ENCODE results near the gene IL4. TPM values are rescaled to one million over a fixed set of nuclear protein-coding genes. Genes with fewer than 3 reads are reported as not detected.

The IL4 gene
- polyA plus RNA-seq, 1 donor, result not detected

- H3K4me3 ChIP-seq (ENCODE audit: low read length), result no peak overlapping the region
- H3K27me3 ChIP-seq (ENCODE audit: control insufficient read depth, insufficient read depth, low read length), result no peaks in the 10 kb centered on the region
- WGBS (ENCODE audit: insufficient coverage, low lambda C conversion rate), result 70% methylated on average over 4 of the region's 16 CpGs
- peak; percentile 78 to 85 for DNase-seq
- H3K27ac ChIP-seq (ENCODE audit: low read length), result peak overlapping the region; percentile 3
- no peaks in the 10 kb centered on the region for H3K9me3 ChIP-seq (ENCODE audit: control insufficient read depth, low read depth, low read length)
- no peaks in the 10 kb centered on the region for H3K36me3 ChIP-seq (ENCODE audit: control insufficient read depth, insufficient read depth, low read length)
- H3K4me1 ChIP-seq (ENCODE audit: control insufficient read depth, insufficient read depth, low read length), result peaks cover 52% of the 10 kb centered on the region
These were observed 7.3 kb upstream of the IL4 start for GRCh38 chr5:132666310-132667123.

- Histone ChIP-seq H3K9me3 (ENCODE audit: control insufficient read depth, low read depth, low read length) (no peaks in the 10 kb centered on the region), H3K4me3 (ENCODE audit: low read length) (no peak overlapping the region), H3K27ac (ENCODE audit: low read length) (no peak overlapping the region), H3K27me3 (ENCODE audit: control insufficient read depth, insufficient read depth, low read length) (no peaks in the 10 kb centered on the region), H3K36me3 (ENCODE audit: control insufficient read depth, insufficient read depth, low read length) (no peaks in the 10 kb centered on the region), H3K4me1 (ENCODE audit: control insufficient read depth, insufficient read depth, low read length) (peaks cover 52% of the 10 kb centered on the region)
- no peak for DNase-seq
- WGBS (ENCODE audit: insufficient coverage, low lambda C conversion rate), result 100% methylated on average over 1 of the region's 10 CpGs
These were observed 6.5 kb upstream of the IL4 start for GRCh38 chr5:132667309-132667708.

GRCh38 chr5:132667761-132668705 is 5.8 kb upstream of the IL4 start:
- no peak for DNase-seq
- H3K27me3 ChIP-seq (ENCODE audit: control insufficient read depth, insufficient read depth, low read length), result no peaks in the 10 kb centered on the region
- no peak overlapping the region for H3K4me3 ChIP-seq (ENCODE audit: low read length)
- WGBS (ENCODE audit: insufficient coverage, low lambda C conversion rate), result no CpG with 5 or more reads among the region's 22 CpGs
- peaks cover 49% of the 10 kb centered on the region for H3K4me1 ChIP-seq (ENCODE audit: control insufficient read depth, insufficient read depth, low read length)
- H3K27ac ChIP-seq (ENCODE audit: low read length), result no peak overlapping the region
- H3K9me3 ChIP-seq (ENCODE audit: control insufficient read depth, low read depth, low read length), result no peaks in the 10 kb centered on the region
- no peaks in the 10 kb centered on the region for H3K36me3 ChIP-seq (ENCODE audit: control insufficient read depth, insufficient read depth, low read length)

- 100% methylated on average over 2 of the region's 14 CpGs for WGBS (ENCODE audit: insufficient coverage, low lambda C conversion rate)
- H3K4me1 ChIP-seq (ENCODE audit: control insufficient read depth, insufficient read depth, low read length), result peaks cover 46% of the 10 kb centered on the region
- H3K27ac ChIP-seq (ENCODE audit: low read length), result no peak overlapping the region
- no peaks in the 10 kb centered on the region for H3K27me3 ChIP-seq (ENCODE audit: control insufficient read depth, insufficient read depth, low read length)
- no peak overlapping the region for H3K4me3 ChIP-seq (ENCODE audit: low read length)
- no peaks in the 10 kb centered on the region for H3K9me3 ChIP-seq (ENCODE audit: control insufficient read depth, low read depth, low read length)
- no peaks in the 10 kb centered on the region for H3K36me3 ChIP-seq (ENCODE audit: control insufficient read depth, insufficient read depth, low read length)
- DNase-seq, result no peak
These were observed 4.9 kb upstream of the IL4 start for GRCh38 chr5:132668706-132669454.

- Histone ChIP-seq H3K27me3 (ENCODE audit: control insufficient read depth, insufficient read depth, low read length) (no peaks in the 10 kb centered on the region), H3K4me3 (ENCODE audit: low read length) (no peak overlapping the region), H3K9me3 (ENCODE audit: control insufficient read depth, low read depth, low read length) (no peaks in the 10 kb centered on the region), H3K27ac (ENCODE audit: low read length) (no peak overlapping the region), H3K4me1 (ENCODE audit: control insufficient read depth, insufficient read depth, low read length) (peaks cover 40% of the 10 kb centered on the region), H3K36me3 (ENCODE audit: control insufficient read depth, insufficient read depth, low read length) (no peaks in the 10 kb centered on the region)
- no peak for DNase-seq
- no CpG with 5 or more reads among the region's 7 CpGs for WGBS (ENCODE audit: insufficient coverage, low lambda C conversion rate)
These were observed 4.4 kb upstream of the IL4 start for GRCh38 chr5:132669455-132669820.

GRCh38 chr5:132669966-132670882 is 3.6 kb upstream of the IL4 start:
- WGBS (ENCODE audit: insufficient coverage, low lambda C conversion rate), result 28% methylated on average over 3 of the region's 16 CpGs
- no peaks in the 10 kb centered on the region for H3K36me3 ChIP-seq (ENCODE audit: control insufficient read depth, insufficient read depth, low read length)
- H3K27ac ChIP-seq (ENCODE audit: low read length), result peak overlapping the region; percentile 24
- H3K9me3 ChIP-seq (ENCODE audit: control insufficient read depth, low read depth, low read length), result no peaks in the 10 kb centered on the region
- peak; percentile 61 to 83 for DNase-seq
- no peaks in the 10 kb centered on the region for H3K27me3 ChIP-seq (ENCODE audit: control insufficient read depth, insufficient read depth, low read length)
- H3K4me3 ChIP-seq (ENCODE audit: low read length), result no peak overlapping the region
- H3K4me1 ChIP-seq (ENCODE audit: control insufficient read depth, insufficient read depth, low read length), result peaks cover 32% of the 10 kb centered on the region

- Histone ChIP-seq H3K4me1 (ENCODE audit: control insufficient read depth, insufficient read depth, low read length) (peaks cover 25% of the 10 kb centered on the region), H3K27ac (ENCODE audit: low read length) (no peak overlapping the region), H3K9me3 (ENCODE audit: control insufficient read depth, low read depth, low read length) (no peaks in the 10 kb centered on the region), H3K4me3 (ENCODE audit: low read length) (no peak overlapping the region), H3K27me3 (ENCODE audit: control insufficient read depth, insufficient read depth, low read length) (no peaks in the 10 kb centered on the region), H3K36me3 (ENCODE audit: control insufficient read depth, insufficient read depth, low read length) (no peaks in the 10 kb centered on the region)
- no CpG with 5 or more reads among the region's 3 CpGs for WGBS (ENCODE audit: insufficient coverage, low lambda C conversion rate)
- no peak for DNase-seq
These were observed 2.8 kb upstream of the IL4 start for GRCh38 chr5:132671000-132671399.

- H3K36me3 ChIP-seq (ENCODE audit: control insufficient read depth, insufficient read depth, low read length), result no peaks in the 10 kb centered on the region
- no peaks in the 10 kb centered on the region for H3K9me3 ChIP-seq (ENCODE audit: control insufficient read depth, low read depth, low read length)
- WGBS (ENCODE audit: insufficient coverage, low lambda C conversion rate), result 0% methylated on average over 1 of the region's 1 CpG
- H3K27ac ChIP-seq (ENCODE audit: low read length), result no peak overlapping the region
- H3K27me3 ChIP-seq (ENCODE audit: control insufficient read depth, insufficient read depth, low read length), result no peaks in the 10 kb centered on the region
- no peak overlapping the region for H3K4me3 ChIP-seq (ENCODE audit: low read length)
- H3K4me1 ChIP-seq (ENCODE audit: control insufficient read depth, insufficient read depth, low read length), result peaks cover 20% of the 10 kb centered on the region
- no peak for DNase-seq
These were observed 301 bp upstream of the IL4 start for GRCh38 chr5:132673488-132673887.

- no CpG with 5 or more reads among the region's 13 CpGs for WGBS (ENCODE audit: insufficient coverage, low lambda C conversion rate)
- Histone ChIP-seq H3K27me3 (ENCODE audit: control insufficient read depth, insufficient read depth, low read length) (no peaks in the 10 kb centered on the region), H3K4me1 (ENCODE audit: control insufficient read depth, insufficient read depth, low read length) (peaks cover 13% of the 10 kb centered on the region), H3K27ac (ENCODE audit: low read length) (no peak overlapping the region), H3K36me3 (ENCODE audit: control insufficient read depth, insufficient read depth, low read length) (no peaks in the 10 kb centered on the region), H3K4me3 (ENCODE audit: low read length) (no peak overlapping the region), H3K9me3 (ENCODE audit: control insufficient read depth, low read depth, low read length) (no peaks in the 10 kb centered on the region)
- no peak for DNase-seq
These were observed 1.1 kb downstream of the IL4 start for GRCh38 chr5:132674671-132675506.

Measured in large intestine (tissue), 3 donors.